HG03066 (cell line): Measurements from ENCODE around the gene LUZP2.

Experiments
- ATAC-seq: cut with Tn5 transposase; IDR thresholded peaks from one replicate; pipeline ENCODE4 v1.9.1; 2021; ENCODE audit warnings: low read depth; ENCODE audit not compliant: unreplicated experiment

The LUZP2 gene

GRCh38 chr11:24794064-24794463, 297.2 kb downstream of the LUZP2 start:
- no peak for ATAC-seq

GRCh38 chr11:24805671-24806070, 308.8 kb downstream of the LUZP2 start:
- ATAC-seq = no peak

GRCh38 chr11:24808173-24808572, 311.3 kb downstream of the LUZP2 start:
- ATAC-seq = no peak

- ATAC-seq = no peak
Observed at GRCh38 chr11:24819006-24819405, 322.2 kb downstream of the LUZP2 start.

- ATAC-seq = no peak
Observed at GRCh38 chr11:24819863-24820434, 323.1 kb downstream of the LUZP2 start.

- no peak for ATAC-seq
Observed at GRCh38 chr11:24820541-24820940, 323.7 kb downstream of the LUZP2 start.

- ATAC-seq = no peak
Observed at GRCh38 chr11:24828938-24829605, 332.2 kb downstream of the LUZP2 start.

- no peak for ATAC-seq
Observed at GRCh38 chr11:24833573-24833972, 336.7 kb downstream of the LUZP2 start.

GRCh38 chr11:24837112-24837511, 340.3 kb downstream of the LUZP2 start:
- no peak for ATAC-seq

- ATAC-seq = no peak
Observed at GRCh38 chr11:24842308-24842707, 345.5 kb downstream of the LUZP2 start.

- no peak for ATAC-seq
Observed at GRCh38 chr11:24844406-24844805, 347.6 kb downstream of the LUZP2 start.

- no peak for ATAC-seq
Observed at GRCh38 chr11:24848857-24849256, 352.0 kb downstream of the LUZP2 start.

- ATAC-seq = no peak
Observed at GRCh38 chr11:24855951-24856350, 359.1 kb downstream of the LUZP2 start.

- ATAC-seq = no peak
Observed at GRCh38 chr11:24859801-24860300, 363.0 kb downstream of the LUZP2 start.

- ATAC-seq = no peak
Observed at GRCh38 chr11:24861440-24861839, 364.6 kb downstream of the LUZP2 start.

- no peak for ATAC-seq
Observed at GRCh38 chr11:24866743-24867142, 369.9 kb downstream of the LUZP2 start.

GRCh38 chr11:24870048-24870447, 373.2 kb downstream of the LUZP2 start:
- ATAC-seq = no peak

GRCh38 chr11:24872186-24872585, 375.3 kb downstream of the LUZP2 start:
- no peak for ATAC-seq

- no peak for ATAC-seq
Observed at GRCh38 chr11:24872651-24873311, 375.9 kb downstream of the LUZP2 start.

- ATAC-seq = no peak
Observed at GRCh38 chr11:24880962-24881361, 384.1 kb downstream of the LUZP2 start.

- no peak for ATAC-seq
Observed at GRCh38 chr11:24885580-24886173, 388.8 kb downstream of the LUZP2 start.
